ENCODE data around the gene TRIM5.
"Not testable (repeated sequence)": the region's sequence is repeated elsewhere in the genome, so short reads cannot be mapped to it uniquely, and the experiment has no call there.

Gene TRIM5

DNA sequence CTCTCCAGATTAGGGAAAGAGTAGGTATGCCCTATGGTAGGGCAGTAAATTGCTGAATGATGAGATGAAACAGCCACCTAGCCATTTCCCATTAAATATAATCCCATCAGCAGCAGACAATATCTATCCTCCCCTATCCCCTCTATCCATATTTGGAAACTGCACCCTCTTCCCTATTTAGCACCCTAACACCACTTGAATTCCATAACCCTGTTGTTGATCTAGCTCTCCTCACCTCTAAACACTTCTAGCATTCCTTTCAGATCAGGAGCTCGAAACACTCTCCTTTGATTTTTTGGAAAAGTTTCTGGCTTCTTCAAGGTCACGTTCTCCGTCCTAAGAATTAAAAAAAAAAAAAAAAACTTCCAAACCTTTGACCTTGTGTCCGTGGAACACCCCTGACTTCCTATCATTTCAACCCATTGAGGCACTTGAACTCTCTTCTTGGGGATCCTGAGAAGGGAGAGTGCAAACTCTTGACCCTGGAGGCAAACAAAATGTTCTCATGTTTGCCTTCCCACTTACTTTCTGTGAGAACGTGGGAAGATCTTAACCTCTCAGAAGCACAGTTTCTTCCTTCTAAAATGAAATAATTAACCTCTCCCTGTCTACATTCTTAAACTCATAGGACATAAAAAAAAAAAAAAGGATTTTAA, 19.0 kb downstream of the TRIM5 start:
- H3K36me3 ChIP-seq (ENCODE audit: control insufficient read depth, insufficient read depth, low read length) = peaks cover under 1% of the 10 kb centered on the region
- no peaks in the 10 kb centered on the region for H3K27me3 ChIP-seq (replicated peaks; ENCODE audit: control insufficient read depth, insufficient read depth, low read length)
- TF ChIP-seq, protein P1, sequence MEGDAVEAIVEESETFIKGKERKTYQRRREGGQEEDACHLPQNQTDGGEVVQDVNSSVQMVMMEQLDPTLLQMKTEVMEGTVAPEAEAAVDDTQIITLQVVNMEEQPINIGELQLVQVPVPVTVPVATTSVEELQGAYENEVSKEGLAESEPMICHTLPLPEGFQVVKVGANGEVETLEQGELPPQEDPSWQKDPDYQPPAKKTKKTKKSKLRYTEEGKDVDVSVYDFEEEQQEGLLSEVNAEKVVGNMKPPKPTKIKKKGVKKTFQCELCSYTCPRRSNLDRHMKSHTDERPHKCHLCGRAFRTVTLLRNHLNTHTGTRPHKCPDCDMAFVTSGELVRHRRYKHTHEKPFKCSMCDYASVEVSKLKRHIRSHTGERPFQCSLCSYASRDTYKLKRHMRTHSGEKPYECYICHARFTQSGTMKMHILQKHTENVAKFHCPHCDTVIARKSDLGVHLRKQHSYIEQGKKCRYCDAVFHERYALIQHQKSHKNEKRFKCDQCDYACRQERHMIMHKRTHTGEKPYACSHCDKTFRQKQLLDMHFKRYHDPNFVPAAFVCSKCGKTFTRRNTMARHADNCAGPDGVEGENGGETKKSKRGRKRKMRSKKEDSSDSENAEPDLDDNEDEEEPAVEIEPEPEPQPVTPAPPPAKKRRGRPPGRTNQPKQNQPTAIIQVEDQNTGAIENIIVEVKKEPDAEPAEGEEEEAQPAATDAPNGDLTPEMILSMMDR (IDR thresholded peaks at IDR 0.05; ENCODE audit: insufficient read depth, low read length, poor library complexity, severe bottlenecking) = no peak
- DNase-seq (ENCODE audit: extremely low read depth, insufficient read length) = no peak
- no peak overlapping the region for H3K4me3 ChIP-seq (replicated peaks; ENCODE audit: low read depth, low read length)

DNA sequence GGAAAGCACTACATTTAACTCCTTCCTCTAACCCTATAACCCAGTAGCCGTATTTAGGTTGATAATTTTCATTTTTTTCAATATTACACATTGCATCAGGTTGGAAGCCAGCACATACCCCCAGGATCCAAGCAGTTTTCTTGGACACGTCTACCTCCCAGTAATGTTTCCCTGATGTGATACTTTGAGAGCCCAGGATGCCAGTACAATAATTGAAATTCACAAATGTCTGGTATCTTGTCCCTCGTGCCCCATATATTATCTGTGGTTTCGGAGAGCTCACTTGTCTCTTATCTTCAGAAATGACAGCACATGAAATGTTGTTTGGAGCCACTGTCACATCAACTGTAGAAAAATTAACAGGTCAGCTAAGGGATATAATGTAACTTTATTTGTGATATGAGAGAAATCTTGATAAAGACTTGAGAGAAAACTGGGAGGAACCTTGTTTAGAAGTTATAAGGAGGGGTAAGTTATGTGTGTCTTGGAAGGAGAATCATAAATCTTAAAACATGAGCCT, 19.8 kb downstream of the TRIM5 start:
- Histone ChIP-seq H3K27me3 (replicated peaks; ENCODE audit: control insufficient read depth, insufficient read depth, low read length) (no peaks in the 10 kb centered on the region), H3K4me3 (replicated peaks; ENCODE audit: low read depth, low read length) (no peak overlapping the region), H3K36me3 (ENCODE audit: control insufficient read depth, insufficient read depth, low read length) (no peaks in the 10 kb centered on the region; the same call in none of the 2 replicates)
- TF ChIP-seq, protein P1 (IDR thresholded peaks at IDR 0.05; ENCODE audit: insufficient read depth, low read length, poor library complexity, severe bottlenecking) = no peak
- DNase-seq (ENCODE audit: extremely low read depth, insufficient read length) = no peak

DNA sequence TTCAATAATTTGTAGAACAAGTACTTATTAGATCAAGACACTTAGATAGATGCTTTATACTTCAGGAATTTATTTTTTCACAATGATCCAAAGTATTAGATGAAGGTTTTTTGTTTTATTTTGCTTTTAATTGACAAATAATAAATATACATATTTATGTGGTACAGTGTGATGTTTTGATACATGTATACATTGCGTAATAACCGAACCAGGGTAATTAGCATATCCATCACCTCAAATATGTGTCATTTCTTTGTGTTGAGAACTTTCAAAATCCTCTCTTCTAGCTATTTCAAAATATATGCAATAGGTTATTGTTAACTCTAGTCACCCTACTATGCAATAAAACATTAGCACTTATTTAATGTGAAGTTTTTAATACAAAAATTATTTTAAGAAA, 21.4 kb downstream of the TRIM5 start:
- no peak for DNase-seq (ENCODE audit: extremely low read depth, insufficient read length)
- TF ChIP-seq, protein P1 (IDR thresholded peaks at IDR 0.05; ENCODE audit: insufficient read depth, low read length, poor library complexity, severe bottlenecking) = no peak
- H3K36me3 ChIP-seq (ENCODE audit: control insufficient read depth, insufficient read depth, low read length) = no peaks in the 10 kb centered on the region; the same call in none of the 2 replicates
- H3K27me3 ChIP-seq (replicated peaks; ENCODE audit: control insufficient read depth, insufficient read depth, low read length) = no peaks in the 10 kb centered on the region
- H3K4me3 ChIP-seq (replicated peaks; ENCODE audit: low read depth, low read length) = no peak overlapping the region

DNA sequence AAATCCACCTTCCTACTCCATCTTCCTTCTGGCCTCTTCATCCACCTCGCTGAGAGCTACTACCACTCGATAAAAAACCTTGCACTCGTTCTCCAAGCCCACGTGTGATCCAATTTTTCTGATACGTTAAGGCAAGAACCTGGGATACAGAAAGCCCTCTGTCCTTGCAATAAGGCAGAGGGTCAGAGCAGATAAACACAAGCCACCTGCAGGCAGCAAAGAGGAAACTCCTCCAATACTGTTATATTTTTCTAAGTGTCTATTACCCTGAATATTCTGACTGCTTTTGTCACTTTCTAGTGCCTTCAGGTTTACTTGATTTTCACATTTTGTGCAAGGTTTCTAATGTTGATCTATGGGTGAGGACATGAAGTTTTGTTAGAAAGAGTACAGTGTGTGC, 26.6 kb downstream of the TRIM5 start:
- Histone ChIP-seq H3K36me3 (ENCODE audit: control insufficient read depth, insufficient read depth, low read length) (no peaks in the 10 kb centered on the region; the same call in 1 of the 2 replicates), H3K4me3 (replicated peaks; ENCODE audit: low read depth, low read length) (no peak overlapping the region), H3K27me3 (replicated peaks; ENCODE audit: control insufficient read depth, insufficient read depth, low read length) (no peaks in the 10 kb centered on the region)
- TF ChIP-seq, protein P1 (IDR thresholded peaks at IDR 0.05; ENCODE audit: insufficient read depth, low read length, poor library complexity, severe bottlenecking) = no peak
- no peak for DNase-seq (ENCODE audit: extremely low read depth, insufficient read length)

DNA sequence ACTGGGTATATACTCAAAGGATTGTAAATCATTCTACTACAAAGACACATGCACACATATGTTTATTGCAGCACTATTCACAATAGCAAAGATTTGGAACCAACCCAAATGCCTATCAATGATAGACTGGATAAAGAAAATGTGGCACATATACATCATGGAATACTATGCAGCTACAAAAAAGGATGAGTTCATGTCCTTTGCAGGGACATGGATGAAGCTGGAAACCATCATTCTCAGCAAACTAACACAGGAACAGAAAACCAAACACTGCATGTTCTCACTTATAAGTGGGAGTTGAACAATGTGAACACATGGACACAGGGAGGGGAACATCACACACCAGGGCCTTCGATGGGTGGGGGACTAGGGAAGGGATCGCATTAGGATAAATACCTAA, 27.9 kb downstream of the TRIM5 start:
- H3K4me3 ChIP-seq (replicated peaks; ENCODE audit: low read depth, low read length); DNase-seq (ENCODE audit: extremely low read depth, insufficient read length); H3K27me3 ChIP-seq (replicated peaks; ENCODE audit: control insufficient read depth, insufficient read depth, low read length); H3K36me3 ChIP-seq (ENCODE audit: control insufficient read depth, insufficient read depth, low read length): not testable (repeated sequence)

DNA sequence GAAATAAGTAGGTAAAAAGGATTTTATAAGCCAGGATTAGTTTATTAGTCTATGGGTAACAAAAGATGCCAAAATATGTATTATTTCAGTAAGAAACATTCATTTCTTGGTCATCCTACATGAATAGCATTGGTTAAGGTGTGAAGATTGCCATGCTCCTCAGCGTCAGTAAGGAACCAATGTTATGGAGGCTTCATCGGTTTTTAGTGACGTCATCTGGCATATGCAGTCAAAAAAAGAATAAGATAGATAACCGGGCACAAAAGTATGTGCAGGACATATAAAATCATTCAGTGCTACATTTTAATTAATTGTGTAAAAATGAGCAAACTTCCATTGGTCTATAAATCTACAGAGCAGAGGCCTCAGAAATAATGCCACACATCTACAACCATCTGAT, 29.4 kb downstream of the TRIM5 start:
- Histone ChIP-seq H3K27me3 (replicated peaks; ENCODE audit: control insufficient read depth, insufficient read depth, low read length) (no peaks in the 10 kb centered on the region), H3K4me3 (replicated peaks; ENCODE audit: low read depth, low read length) (no peak overlapping the region), H3K36me3 (ENCODE audit: control insufficient read depth, insufficient read depth, low read length) (no peaks in the 10 kb centered on the region)
- TF ChIP-seq, protein P1 (IDR thresholded peaks at IDR 0.05; ENCODE audit: insufficient read depth, low read length, poor library complexity, severe bottlenecking) = no peak
- DNase-seq (ENCODE audit: extremely low read depth, insufficient read length) = no peak

All from GM06990 (cell line).